SH-SY5Y (cell line): Measurements from ENCODE around the gene B3GALT6.

ENCODE experiments used
- GATA2 ChIP-seq: IDR thresholded peaks from 2 replicates; pipeline ENCODE4 v1.6.1; 2011; ENCODE audit warnings: mild to moderate bottlenecking, low read depth, low read length
- GATA3 ChIP-seq: IDR thresholded peaks from 2 replicates; pipeline ENCODE4 v1.6.1; 2011; ENCODE audit warnings: low read depth, mild to moderate bottlenecking, low read length, moderate library complexity

The B3GALT6 gene

DNA sequence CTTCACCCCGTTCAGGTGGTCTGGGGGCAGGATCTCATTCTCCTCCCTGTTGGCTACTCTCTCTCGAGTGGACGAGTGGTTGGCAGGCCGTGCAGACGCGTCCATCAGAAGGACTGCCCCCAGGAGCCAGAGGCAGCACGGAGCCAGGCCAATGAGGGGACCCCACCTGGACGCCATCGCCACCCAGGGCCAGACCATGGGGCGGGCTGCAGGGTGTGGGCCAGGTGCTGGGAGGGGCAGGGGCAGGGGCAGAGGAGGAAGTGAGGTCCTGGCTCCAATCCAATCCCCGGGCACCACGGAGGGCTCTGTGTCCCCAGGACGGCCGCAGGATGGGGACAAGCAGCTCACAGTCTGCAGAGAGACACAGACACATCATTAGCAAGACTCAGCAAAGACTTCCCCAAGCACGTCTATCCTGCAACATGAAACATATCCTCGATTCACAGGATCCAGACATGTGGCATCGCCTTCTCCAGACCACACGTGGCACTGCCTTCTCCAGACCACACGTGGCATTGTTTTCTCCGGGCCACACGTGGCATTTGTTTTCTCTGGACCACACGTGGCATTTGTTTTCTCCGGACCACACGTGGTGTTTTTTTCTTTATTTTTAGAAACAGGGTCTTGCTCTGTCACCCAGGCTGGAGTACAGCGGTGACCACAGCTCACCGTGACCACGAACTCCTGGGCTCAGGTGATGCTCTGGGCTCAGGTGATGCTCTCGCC lies 3.3 kb upstream of the B3GALT6 start:
- TF ChIP-seq GATA2, result no peak
- TF ChIP-seq GATA3, result no peak

DNA sequence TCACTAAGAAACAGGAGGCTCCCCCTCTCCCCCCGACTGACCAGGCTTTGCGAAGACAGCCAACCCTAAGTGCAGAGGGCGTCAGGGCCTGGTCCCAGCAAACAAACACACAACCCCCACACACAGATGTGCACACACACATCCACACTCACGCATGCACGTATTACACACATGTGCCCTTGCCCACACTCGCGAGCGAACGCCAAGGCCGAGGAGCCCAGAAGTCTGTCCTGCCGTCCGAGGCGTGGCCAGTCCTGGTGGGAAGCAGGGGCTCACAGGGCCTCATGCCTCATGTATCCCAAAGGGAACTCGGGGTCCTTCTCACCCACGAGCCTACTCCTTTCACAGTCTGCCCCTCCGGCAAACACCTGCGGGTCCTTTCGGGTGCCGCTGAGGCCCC lies 2.3 kb upstream of the B3GALT6 start:
- TF ChIP-seq GATA3 (no peak), GATA2 (no peak)

DNA sequence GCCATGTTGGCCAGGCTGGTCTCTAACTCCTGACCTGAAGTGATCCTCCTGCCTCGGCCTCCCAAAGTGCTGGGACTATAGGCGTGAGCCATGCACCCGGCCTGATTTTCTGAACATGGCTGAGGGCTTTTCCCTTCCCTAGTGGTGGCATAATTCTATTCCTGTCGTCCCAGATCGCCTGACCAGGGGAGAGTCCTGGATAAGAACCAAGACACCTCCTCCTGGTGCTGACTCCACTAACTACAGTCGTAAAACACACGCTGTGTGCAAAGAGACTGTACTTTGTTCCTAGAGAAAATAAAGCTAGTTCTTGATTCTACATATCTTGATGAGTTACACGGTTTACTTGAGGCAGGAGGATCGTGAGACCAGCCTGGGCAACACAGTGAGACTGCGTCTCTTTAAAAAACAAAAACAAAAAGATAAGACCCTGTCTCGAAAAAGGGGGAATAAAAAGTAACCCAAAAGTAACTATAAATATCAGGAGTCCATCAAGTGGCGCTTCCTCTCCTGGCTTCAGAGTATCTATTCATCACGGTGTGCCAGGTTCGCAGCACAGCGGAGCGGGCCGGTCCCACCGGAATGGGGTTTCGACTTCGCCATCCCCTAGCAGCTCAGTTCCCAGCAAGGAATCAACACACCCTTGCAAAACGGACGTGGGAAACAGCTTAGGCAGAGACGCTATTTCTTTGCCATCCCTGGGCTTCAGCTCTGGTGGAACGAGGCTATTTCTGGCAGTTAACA lies 1.2 kb upstream of the B3GALT6 start:
- no peak for TF ChIP-seq GATA3
- TF ChIP-seq GATA2, result no peak

DNA sequence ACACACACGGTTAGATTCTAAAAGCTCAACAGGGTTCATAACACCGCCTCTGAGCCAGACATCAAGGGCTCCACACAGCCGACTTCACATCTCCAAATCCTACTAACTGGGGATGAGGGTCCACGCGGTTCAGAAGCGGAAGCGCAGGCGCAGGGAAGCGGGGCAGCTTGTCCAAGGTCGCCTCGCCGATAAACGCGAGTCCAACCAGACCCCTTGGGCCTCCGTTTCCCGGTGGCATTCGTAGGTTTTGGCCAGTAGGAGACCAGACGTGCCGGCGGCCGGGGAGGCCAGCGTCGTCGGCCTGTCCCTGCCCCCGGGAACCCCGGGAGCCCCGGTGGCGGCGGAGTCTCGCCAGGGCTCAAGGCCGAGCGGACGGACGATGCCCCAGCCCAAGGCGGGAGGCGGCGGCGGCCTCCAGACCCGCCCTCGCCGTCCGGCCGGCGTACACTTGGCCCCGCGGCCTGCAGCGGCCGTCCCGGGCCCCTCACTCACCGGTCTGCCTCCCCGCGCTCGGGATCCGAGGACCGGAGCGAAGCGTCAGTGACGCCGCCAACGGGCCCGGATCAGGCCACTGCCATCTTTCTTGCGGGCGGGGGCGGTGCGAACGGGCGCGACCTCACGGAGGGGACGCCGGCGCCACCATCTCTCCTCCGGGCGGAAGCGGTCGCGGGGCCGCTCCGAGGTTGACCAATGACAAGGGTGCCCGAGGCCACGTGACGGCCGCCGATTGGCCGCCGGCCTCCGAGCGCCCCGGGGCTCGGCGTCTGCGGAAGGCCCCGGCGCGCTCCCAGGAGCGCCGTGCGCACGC lies 433 bp upstream of the B3GALT6 start, which contains the start of gene SDF4:
SDF4 (minus strand) TSS at position 602 of the 808 bp plus-strand sequence. CDS start 3,229 bp downstream, outside the sequence.
- no peak for TF ChIP-seq GATA2
- TF ChIP-seq GATA3, result no peak

DNA sequence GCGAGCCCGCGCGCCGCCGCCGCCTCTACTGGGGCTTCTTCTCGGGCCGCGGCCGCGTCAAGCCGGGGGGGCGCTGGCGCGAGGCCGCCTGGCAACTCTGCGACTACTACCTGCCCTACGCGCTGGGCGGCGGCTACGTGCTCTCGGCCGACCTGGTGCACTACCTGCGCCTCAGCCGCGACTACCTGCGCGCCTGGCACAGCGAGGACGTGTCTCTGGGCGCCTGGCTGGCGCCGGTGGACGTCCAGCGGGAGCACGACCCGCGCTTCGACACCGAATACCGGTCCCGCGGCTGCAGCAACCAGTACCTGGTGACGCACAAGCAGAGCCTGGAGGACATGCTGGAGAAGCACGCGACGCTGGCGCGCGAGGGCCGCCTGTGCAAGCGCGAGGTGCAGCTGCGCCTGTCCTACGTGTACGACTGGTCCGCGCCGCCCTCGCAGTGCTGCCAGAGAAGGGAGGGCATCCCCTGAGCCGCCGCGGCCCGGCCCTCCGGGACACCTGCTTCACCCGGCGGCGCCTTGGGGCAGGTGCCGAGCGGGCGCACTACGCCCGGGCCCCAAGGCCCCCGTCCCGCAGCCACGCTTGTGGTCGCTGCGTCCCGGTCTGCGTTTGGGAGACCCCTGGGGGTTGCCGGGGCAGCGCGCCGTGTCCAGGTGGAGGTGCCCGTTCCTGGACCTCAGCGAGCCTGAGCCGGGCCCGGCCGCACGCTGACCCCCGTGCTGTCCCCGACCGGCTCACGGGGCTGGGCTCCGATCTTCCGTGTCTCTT lies 944 bp downstream of the B3GALT6 start:
- TF ChIP-seq GATA2 (no peak), GATA3 (no peak)

DNA sequence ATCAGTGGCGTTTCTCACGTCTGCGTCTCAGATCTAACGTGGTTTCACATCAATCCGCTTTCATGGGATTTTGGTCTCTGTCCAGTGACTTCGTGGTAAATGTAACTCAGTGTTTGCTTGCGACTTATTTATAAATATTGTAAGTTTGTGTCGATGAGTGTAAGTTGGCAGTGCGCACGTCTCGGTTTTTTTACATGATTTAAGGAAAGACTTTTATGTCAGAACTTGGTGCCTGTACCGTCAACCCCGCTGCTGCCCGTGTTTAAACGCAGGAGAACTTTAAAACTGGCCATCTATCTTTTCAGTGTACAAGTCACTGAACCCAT lies 1.5 kb downstream of the B3GALT6 start:
- TF ChIP-seq GATA2, result no peak
- no peak for TF ChIP-seq GATA3

DNA sequence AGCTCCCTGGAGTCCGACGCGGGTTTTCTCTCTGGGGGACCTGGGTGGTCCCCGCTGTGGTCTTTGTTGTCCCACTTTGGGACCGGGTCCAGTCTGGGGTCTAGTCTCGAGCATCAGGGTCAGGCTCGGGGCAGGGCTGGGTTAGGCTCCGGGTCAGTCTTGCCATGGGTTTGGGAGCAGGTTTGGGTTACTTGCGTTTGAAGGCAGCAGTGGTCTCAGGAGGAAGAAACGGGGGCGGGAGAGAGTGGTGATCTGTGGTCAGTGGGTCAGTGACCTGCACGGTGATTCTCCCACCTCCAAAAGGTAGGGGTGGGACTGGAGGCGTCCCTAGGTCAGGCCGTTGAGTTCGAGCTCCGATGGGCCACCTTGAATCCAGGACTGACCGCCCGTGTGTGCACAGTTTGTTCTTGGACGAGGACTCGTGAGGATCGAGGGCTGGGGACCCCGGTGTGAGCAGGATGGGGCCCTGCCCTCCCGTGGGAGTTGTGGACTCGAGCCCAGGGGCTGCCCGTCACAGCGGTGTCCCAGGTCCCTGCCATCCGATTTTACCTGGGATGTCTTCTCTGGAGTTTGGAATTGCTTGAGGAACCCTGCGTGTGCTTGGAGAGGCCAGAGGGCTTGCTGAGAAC lies 2.3 kb downstream of the B3GALT6 start:
- no peak for TF ChIP-seq GATA3
- TF ChIP-seq GATA2, result no peak

DNA sequence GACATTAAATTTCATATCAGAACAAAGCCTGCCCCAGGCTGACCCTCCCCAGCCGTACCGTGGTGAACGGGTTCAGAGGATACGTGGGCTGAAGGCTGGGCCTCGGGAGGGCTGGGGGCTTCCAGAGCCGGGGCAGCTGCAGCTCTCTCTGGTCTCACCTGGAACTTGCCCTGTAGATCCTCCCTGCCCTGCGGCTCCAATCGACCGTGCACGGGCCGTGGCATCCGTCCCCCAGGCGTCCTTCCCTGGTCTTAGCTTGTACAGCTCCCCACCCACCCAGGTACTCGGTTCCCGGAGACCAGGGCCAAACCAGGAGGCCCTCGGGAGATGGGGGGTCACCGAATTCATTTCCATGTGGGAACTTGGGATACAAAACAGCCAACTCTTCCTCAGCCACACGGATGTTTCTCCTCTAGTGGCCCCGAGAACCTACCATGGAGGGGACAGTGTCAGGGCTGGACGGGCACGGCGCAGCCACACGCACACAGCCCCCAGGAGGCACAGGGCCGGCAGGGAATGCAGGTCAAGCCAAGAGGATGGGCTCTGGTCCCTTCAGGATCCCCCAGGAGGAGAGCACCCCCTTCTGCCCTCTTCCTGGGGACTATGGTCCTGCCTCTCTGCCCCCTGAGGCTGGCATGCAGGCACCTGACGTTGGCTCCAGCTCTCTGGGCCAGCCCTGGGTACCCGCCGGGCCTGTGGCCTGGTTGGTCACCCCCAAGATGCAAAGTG lies 3.1 kb downstream of the B3GALT6 start:
- no peak for TF ChIP-seq GATA3

DNA sequence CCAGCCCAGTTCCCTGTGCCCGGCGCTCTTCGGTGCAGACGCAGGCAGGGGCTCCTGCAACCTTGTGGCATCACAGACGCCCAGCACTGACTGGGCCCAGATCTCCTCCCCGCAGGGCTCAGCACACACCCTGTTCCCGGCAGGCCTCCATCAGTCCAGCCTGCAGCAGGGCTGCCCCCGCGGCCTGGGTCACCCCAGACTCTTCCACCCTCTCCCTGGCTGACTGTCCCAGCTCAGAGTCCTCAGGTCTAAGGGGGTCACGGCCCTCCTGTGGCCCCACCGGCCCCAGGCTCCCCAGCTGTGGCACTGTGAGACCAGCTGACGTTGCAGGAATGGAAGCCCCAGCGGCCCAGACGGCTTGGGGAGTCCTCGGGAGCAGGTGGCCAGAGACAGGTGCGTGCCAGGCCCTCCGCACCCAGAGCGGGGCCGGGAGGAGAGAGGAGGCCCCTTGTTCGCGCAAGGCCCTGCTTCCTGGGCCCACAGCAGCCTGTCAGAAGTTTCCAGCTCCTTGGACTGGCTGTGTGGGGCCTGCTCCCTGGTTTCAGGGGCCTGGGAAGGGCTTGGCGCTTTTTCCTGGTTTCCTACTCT lies 4.2 kb downstream of the B3GALT6 start:
- no peak for TF ChIP-seq GATA3

DNA sequence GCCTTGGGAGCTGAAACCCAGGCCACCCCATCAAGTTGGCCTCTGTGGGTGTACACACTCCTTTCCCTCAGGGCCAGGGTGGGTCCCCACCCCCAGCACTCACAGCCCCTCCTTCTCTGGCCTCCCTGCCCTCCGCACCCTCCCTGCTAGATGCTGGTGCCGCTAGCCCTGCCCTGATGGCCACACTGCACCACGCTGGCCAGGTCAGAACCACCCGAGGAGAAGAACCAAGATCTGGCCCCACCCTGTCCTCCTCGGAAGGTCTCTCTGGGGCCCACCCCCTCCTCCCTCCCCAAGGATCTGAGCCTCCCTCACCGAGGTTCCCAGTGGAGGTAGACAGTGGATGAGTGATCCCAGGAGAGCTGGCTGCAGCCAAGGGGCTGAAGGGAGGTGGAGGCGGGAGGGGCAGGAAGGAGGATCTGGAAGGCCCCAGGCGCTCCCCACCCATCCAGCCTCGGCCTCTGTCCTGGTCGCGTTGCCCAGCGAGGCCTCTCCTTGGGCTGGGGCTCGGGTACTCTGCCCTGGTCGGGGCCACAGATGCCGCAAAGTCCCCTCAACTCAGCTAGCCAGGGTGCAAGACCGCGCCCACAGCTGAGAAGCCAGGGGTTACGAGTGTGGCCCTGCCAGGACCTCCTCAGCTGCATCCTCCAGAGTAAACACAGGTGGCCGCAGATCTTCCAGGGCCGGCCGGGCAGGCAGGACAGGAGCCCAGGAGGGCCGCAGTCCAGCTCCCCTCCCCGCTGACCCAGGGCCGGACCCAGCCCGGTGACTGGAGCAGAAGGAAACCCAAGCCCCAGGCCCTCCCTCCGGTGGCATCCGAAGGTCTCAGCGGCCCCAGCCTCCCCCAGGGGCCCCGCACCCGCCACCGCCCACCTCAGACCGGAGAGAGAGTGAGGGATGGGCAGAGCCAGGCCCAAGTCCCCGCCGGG lies 5.2 kb downstream of the B3GALT6 start:
- TF ChIP-seq GATA2 (no peak), GATA3 (no peak)

DNA sequence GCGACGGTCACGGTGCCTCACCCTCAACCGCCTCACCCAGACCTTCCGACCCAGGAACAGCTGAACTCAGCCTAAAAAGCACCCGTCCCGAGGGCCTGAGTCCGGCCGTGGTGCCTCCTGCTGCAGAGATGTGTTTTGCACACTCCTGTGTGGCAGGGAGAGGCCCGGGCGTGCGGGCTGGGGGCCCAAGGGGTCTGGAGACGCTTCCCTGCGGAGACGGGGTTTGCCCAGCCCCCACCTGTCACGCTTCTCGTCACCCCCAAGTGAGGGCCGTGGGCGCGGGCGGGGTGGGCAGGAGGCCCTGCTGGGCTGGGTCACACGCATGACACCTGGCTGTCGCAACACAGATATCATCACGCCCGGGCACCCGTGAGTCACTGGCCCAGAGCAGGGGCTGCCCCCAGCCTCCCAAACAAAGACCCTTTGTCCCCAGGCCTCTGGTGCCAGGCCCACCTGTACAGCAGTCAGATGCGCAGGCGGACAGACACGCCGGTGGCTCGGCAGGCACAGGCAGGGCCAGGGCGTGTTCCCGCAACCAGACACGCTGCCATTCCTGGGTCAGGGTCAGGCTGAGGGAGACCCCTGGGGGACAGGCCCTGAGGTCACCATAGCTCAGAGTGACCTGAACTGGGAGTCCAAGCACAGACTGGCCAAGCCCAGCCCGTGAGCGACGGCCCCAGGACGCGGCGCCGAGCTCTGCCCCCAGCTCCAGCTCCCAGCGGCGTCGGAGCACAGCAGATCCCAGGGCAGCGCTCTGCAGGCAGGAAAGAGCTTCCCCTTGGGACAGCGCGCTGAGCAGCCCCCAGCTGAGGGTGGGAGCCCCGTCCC lies 6.1 kb downstream of the B3GALT6 start:
- no peak for TF ChIP-seq GATA3
- TF ChIP-seq GATA2, result no peak
